Neural cell (in vitro differentiated cells): ENCODE measurements around the gene OR5B12. TPM values are rescaled to one million over a fixed set of nuclear protein-coding genes. Genes with fewer than 3 reads are reported as not detected.

Source experiments
- H2AFZ ChIP-seq: fragments of 200-600, 300-800 bp; sonication (generic), shearing (Covaris generic); 2 replicates; pipeline ENCODE4 v1.6.0; 2014; ENCODE audit warnings: low read depth, mild to moderate bottlenecking, antibody characterized with exemption, low read length, moderate library complexity
- H3F3A ChIP-seq: fragments of 200-600 bp; shearing (Covaris generic); 2 replicates; pipeline ENCODE4 v1.6.1; 2016; ENCODE audit warnings: mild to moderate bottlenecking, moderate library complexity, mixed read lengths, antibody characterized with exemption, low read length; ENCODE audit not compliant: insufficient read depth, poor library complexity, severe bottlenecking
- H3K27ac ChIP-seq: fragments of 200-600, 300-800 bp; sonication (generic), shearing (Covaris generic); 2 replicates; pipeline ENCODE4 v1.5.1; 2014; ENCODE audit warnings: mild to moderate bottlenecking, low read length, moderate library complexity
- H3K27me3 ChIP-seq: fragments of 300-800, 200-600 bp; sonication (generic), shearing (Covaris generic); 2 replicates; pipeline ENCODE4 v1.6.0; 2014; ENCODE audit warnings: mild to moderate bottlenecking, low read depth, low read length, moderate library complexity; ENCODE audit not compliant: insufficient read depth
- H3K36me3 ChIP-seq: fragments of 300-800, 200-600 bp; sonication (generic), shearing (Covaris generic); 2 replicates; pipeline ENCODE4 v1.5.1; 2014; ENCODE audit warnings: mild to moderate bottlenecking, antibody characterized with exemption, low read length, moderate library complexity; ENCODE audit not compliant: insufficient read depth
- H3K4me2 ChIP-seq: fragments of 300-800, 200-600 bp; sonication (generic), shearing (Covaris generic); 2 replicates; pipeline ENCODE4 v1.6.0; 2014; ENCODE audit warnings: mild to moderate bottlenecking, low read length
- H3K4me3 ChIP-seq: fragments of 300-800, 200-600 bp; sonication (generic), shearing (Covaris generic); 2 replicates; pipeline ENCODE4 v1.5.1; 2014; ENCODE audit warnings: mild to moderate bottlenecking, low read length, moderate library complexity
- H3K79me2 ChIP-seq: fragments of 200-600 bp; shearing (Covaris generic); replicated peaks from 2 replicates; pipeline ENCODE4 v1.6.0; 2014; ENCODE audit warnings: mild to moderate bottlenecking, low read length, moderate library complexity; ENCODE audit not compliant: insufficient read depth
- H3K9ac ChIP-seq: fragments of 300-800, 200-600 bp; sonication (generic), shearing (Covaris generic); 2 replicates; pipeline ENCODE4 v1.6.1; 2016; ENCODE audit warnings: mild to moderate bottlenecking, low read length, mixed read lengths
- H3K9me2 ChIP-seq: fragments of 200-600 bp; shearing (Covaris generic); 2 replicates; pipeline ENCODE4 v1.6.1; 2016; ENCODE audit warnings: mild to moderate bottlenecking, low read length, mixed read lengths; ENCODE audit not compliant: insufficient read depth
- H3K9me3 ChIP-seq: fragments of 200-600, 300-800 bp; sonication (generic), shearing (Covaris generic); 2 replicates; pipeline ENCODE4 v1.6.1; 2016; ENCODE audit warnings: mild to moderate bottlenecking, mixed run types, low read length, moderate library complexity, mixed read lengths
- H4K20me1 ChIP-seq: fragments of 200-600 bp; shearing (Covaris generic); 2 replicates; pipeline ENCODE4 v1.6.1; 2016; ENCODE audit warnings: mild to moderate bottlenecking, mixed run types; ENCODE audit not compliant: insufficient read depth
- CTCF ChIP-seq: fragments of 450-650 bp; IDR thresholded peaks from 2 replicates; pipeline ENCODE4 v1.5.1; 2014; ENCODE audit warnings: antibody characterized with exemption, mild to moderate bottlenecking, moderate library complexity; ENCODE audit not compliant: poor library complexity, severe bottlenecking
- EP300 ChIP-seq: fragments of 450-650 bp; conservative IDR thresholded peaks from 2 replicates; pipeline ENCODE4 v1.6.1; 2014; ENCODE audit warnings: antibody characterized with exemption, mild to moderate bottlenecking, moderate library complexity; ENCODE audit not compliant: poor library complexity, severe bottlenecking
- EZH2 ChIP-seq: fragments of 200-600, 300-800 bp; shearing (Covaris generic), sonication (generic); IDR thresholded peaks from 2 replicates; pipeline ENCODE4 v1.6.1; 2014; ENCODE audit warnings: antibody characterized with exemption, low read length, borderline replicate concordance, mild to moderate bottlenecking; ENCODE audit not compliant: insufficient read depth, poor library complexity, severe bottlenecking
- MXI1 ChIP-seq: fragments of 450-650 bp; conservative IDR thresholded peaks from 2 replicates; pipeline ENCODE4 v1.6.1; 2014; ENCODE audit warnings: antibody characterized with exemption, mild to moderate bottlenecking; ENCODE audit not compliant: poor library complexity, severe bottlenecking
- POLR2AphosphoS5 ChIP-seq: IDR thresholded peaks from 2 replicates; pipeline ENCODE4 v1.6.1; 2012
- RAD21 ChIP-seq: fragments of 450-650 bp; conservative IDR thresholded peaks from 2 replicates; pipeline ENCODE4 v1.6.1; 2014; ENCODE audit warnings: antibody characterized with exemption, mild to moderate bottlenecking, moderate library complexity
- REST ChIP-seq: IDR thresholded peaks from 2 replicates; pipeline ENCODE4 v1.6.1; 2012; ENCODE audit warnings: borderline replicate concordance
- SMC3 ChIP-seq: fragments of 450-650 bp; conservative IDR thresholded peaks from 2 replicates; pipeline ENCODE4 v1.6.1; 2014; ENCODE audit warnings: antibody characterized with exemption, mild to moderate bottlenecking, moderate library complexity; ENCODE audit not compliant: poor library complexity
- TAF1 ChIP-seq: IDR thresholded peaks from 2 replicates; pipeline ENCODE4 v1.6.1; 2012; ENCODE audit warnings: low read depth
- polyA plus RNA-seq: library from polyadenylated mRNA; depleted of rRNA; stranded (reverse); fragments of >200 nt; gene quantifications from 2 replicates; pipeline ENCODE4 v1.2.3, GENCODE V29; 2014

The OR5B12 gene
- polyA plus RNA-seq, 1 donor from 2014 or later, result not detected

GRCh38 chr11:58485961-58486360 is 43.9 kb upstream of the OR5B12 start:
- H3K27me3 ChIP-seq, result no peaks in the 10 kb centered on the region
- no peak overlapping the region for H3K4me3 ChIP-seq
- TF ChIP-seq POLR2AphosphoS5, result no peak
- no peak for TF ChIP-seq RAD21
- TF ChIP-seq CTCF, result no peak
- TF ChIP-seq EP300, result no peak
- TF ChIP-seq EZH2, result no peak
- no peak for TF ChIP-seq SMC3
- no peak for TF ChIP-seq MXI1
- TF ChIP-seq REST, result no peak
- no peak for TF ChIP-seq TAF1
- no peaks in the 10 kb centered on the region for H3F3A ChIP-seq
- H3K4me2 ChIP-seq, result no peak overlapping the region
- no peak overlapping the region for H2AFZ ChIP-seq
- no peaks in the 10 kb centered on the region for H3K79me2 ChIP-seq
- H3K9me3 ChIP-seq, result no peaks in the 10 kb centered on the region
- no peak overlapping the region for H3K9ac ChIP-seq
- no peaks in the 10 kb centered on the region for H3K9me2 ChIP-seq
- no peak overlapping the region for H3K27ac ChIP-seq
- H4K20me1 ChIP-seq, result no peaks in the 10 kb centered on the region
- no peaks in the 10 kb centered on the region for H3K36me3 ChIP-seq

- H3K4me2 ChIP-seq, result no peak overlapping the region
- H3K27ac ChIP-seq, result no peak overlapping the region
- no peaks in the 10 kb centered on the region for H3K36me3 ChIP-seq
- no peaks in the 10 kb centered on the region for H3K27me3 ChIP-seq
- TF ChIP-seq POLR2AphosphoS5 (no peak), CTCF (no peak), TAF1 (no peak), MXI1 (no peak), EP300 (no peak), EZH2 (no peak), RAD21 (no peak), SMC3 (no peak), REST (no peak)
- no peaks in the 10 kb centered on the region for H3F3A ChIP-seq
- H3K79me2 ChIP-seq, result no peaks in the 10 kb centered on the region
- no peak overlapping the region for H2AFZ ChIP-seq
- no peak overlapping the region for H3K9ac ChIP-seq
- H3K9me2 ChIP-seq, result no peaks in the 10 kb centered on the region
- H3K9me3 ChIP-seq, result peaks cover 3% of the 10 kb centered on the region
- H4K20me1 ChIP-seq, result no peaks in the 10 kb centered on the region
- no peak overlapping the region for H3K4me3 ChIP-seq
These were observed 29.9 kb upstream of the OR5B12 start for GRCh38 chr11:58471892-58472291.
